Karpas-422 (cell line): ENCODE measurements around the gene SCAF1. TPM values are rescaled to one million over a fixed set of nuclear protein-coding genes. Genes with fewer than 3 reads are reported as not detected.

Experiments used
- DNase-seq: peaks from one replicate; pipeline ENCODE4 v3.0.0-alpha.2; 2015
- H2AFZ ChIP-seq: fragments of 200-600 bp; sonication (generic); 2 replicates; pipeline ENCODE4 v1.6.1; 2014; ENCODE audit warnings: antibody characterized with exemption, low read length, mixed read lengths
- H3K27ac ChIP-seq: fragments of 200-600 bp; sonication (generic); 2 replicates; pipeline ENCODE4 v1.5.1; 2014; ENCODE audit warnings: mild to moderate bottlenecking, low read length, moderate library complexity
- H3K27me3 ChIP-seq: fragments of 200-600 bp; sonication (generic); 2 replicates; pipeline ENCODE4 v1.6.1; 2014; ENCODE audit warnings: low read length, mixed read lengths
- H3K36me3 ChIP-seq: fragments of 200-600 bp; sonication (generic); 2 replicates; pipeline ENCODE4 v1.6.1; 2014; ENCODE audit warnings: low read length, mixed read lengths; ENCODE audit not compliant: insufficient read depth
- H3K4me1 ChIP-seq: fragments of 200-600 bp; sonication (generic); 2 replicates; pipeline ENCODE4 v1.6.1; 2014; ENCODE audit warnings: mild to moderate bottlenecking, low read length, mixed read lengths
- H3K4me2 ChIP-seq: fragments of 200-600 bp; sonication (generic); 2 replicates; pipeline ENCODE4 v1.6.1; 2014; ENCODE audit warnings: low read length, low read depth, mild to moderate bottlenecking; ENCODE audit not compliant: poor library complexity, severe bottlenecking
- H3K4me3 ChIP-seq: fragments of 200-600 bp; sonication (generic); 2 replicates; pipeline ENCODE4 v1.5.1; 2014; ENCODE audit warnings: mild to moderate bottlenecking, antibody characterized with exemption, low read length, mixed read lengths
- H3K79me2 ChIP-seq: fragments of 200-600 bp; sonication (generic); 2 replicates; pipeline ENCODE4 v1.6.1; 2014; ENCODE audit warnings: mild to moderate bottlenecking, low read length, mixed read lengths
- H3K9ac ChIP-seq: fragments of 200-600 bp; sonication (generic); 2 replicates; pipeline ENCODE4 v1.6.0; 2014; ENCODE audit warnings: low read length
- H3K9me2 ChIP-seq: fragments of 200-600 bp; sonication (generic), shearing (Covaris generic); replicated peaks from 2 replicates; pipeline ENCODE4 v1.6.0; 2014; ENCODE audit warnings: mild to moderate bottlenecking, low read length, moderate library complexity; ENCODE audit not compliant: insufficient read depth
- H3K9me3 ChIP-seq: fragments of 300-700, 200-600 bp; sonication (generic); 2 replicates; pipeline ENCODE4 v1.6.1; 2014; ENCODE audit warnings: low read length, mixed read lengths
- H4K20me1 ChIP-seq: fragments of 200-600 bp; sonication (generic); 2 replicates; pipeline ENCODE4 v1.6.1; 2014; ENCODE audit warnings: mild to moderate bottlenecking, antibody characterized with exemption, low read length, low read depth; ENCODE audit not compliant: insufficient read depth
- total RNA-seq: library from RNA; depleted of rRNA; stranded (reverse); fragments of >200 nt; shearing (Covaris generic); gene quantifications from 2 replicates; pipeline ENCODE4 v1.2.3, GENCODE V29; 2014; ENCODE audit warnings: low replicate concordance

The SCAF1 gene
- total RNA-seq, 1 experiment from 2014 or later: 8.3 TPM

DNA sequence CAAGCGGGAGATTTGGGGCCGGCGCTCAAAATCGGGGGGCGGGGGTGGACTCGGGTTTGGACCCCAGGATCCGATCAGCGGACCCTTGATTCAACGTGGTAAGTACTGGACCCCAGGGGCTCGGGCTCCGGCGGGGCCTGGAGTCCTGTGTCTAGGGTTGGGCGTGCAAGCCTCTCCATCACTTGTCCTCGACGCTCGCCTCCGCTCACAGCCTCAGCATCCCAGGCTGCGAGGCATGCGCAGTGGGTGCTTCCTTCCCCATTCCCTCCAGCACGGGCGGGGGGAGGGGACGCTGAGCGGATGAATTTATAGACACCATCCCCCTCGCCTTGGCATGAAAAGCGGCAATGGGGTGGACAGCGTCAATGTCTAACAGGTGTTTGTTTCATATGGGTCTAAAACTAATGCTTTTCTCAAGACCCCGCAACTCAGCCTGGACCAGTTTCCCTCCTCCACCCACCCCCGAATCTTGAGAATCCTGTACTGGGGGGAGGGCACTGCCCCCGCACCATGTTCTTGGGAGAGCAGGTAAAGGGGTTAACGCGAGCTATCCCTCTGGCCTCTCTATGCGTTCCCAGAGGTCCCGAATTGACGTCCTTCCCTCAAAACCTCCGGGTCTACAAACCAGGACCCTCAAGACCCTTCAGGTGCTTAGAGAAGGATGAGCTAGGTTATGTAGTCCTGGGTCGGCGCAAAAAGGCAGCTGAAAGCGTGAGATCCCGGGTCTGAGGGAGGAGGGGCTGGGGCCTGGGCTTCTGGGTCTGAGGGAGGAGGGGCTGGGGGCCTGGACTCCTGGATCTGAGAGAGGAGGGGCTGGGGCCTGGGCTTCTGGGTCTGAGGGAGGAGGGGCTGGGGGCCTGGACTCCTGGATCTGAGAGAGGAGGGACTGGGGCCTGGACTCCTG, 49.5 kb downstream of the SCAF1 start:
- H3K9me2 ChIP-seq: no peaks in the 10 kb centered on the region
- H3K4me1 ChIP-seq: no peaks in the 10 kb centered on the region
- H3K4me3 ChIP-seq: no peak overlapping the region
- no peak overlapping the region for H3K9ac ChIP-seq
- H3K79me2 ChIP-seq: no peaks in the 10 kb centered on the region
- H3K4me2 ChIP-seq: no peak overlapping the region
- no peak overlapping the region for H3K27ac ChIP-seq
- H3K36me3 ChIP-seq: no peaks in the 10 kb centered on the region; the same call in 1 of the 2 replicates
- H4K20me1 ChIP-seq: no peaks in the 10 kb centered on the region
- DNase-seq: peak; percentile 54
- no peaks in the 10 kb centered on the region for H3K9me3 ChIP-seq
- H2AFZ ChIP-seq: no peak overlapping the region
- H3K27me3 ChIP-seq: no peaks in the 10 kb centered on the region

DNA sequence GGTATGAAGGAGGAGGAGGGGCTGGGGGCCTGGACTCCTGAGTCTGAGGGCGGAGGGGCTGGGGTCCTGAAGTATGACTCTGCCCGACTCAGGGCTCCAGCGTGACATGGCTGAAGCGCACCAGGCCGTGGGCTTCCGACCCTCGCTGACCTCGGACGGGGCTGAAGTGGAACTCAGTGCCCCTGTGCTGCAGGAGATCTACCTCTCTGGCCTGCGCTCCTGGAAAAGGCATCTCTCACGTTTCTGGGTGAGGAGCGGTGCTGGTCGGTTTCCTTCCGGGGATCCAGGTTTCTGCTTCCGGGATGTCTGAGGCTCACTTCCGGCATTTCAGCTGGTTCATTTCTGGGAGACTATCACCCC, 50.1 kb downstream of the SCAF1 start:
- H3K4me1 ChIP-seq: no peaks in the 10 kb centered on the region
- no peaks in the 10 kb centered on the region for H4K20me1 ChIP-seq
- no peaks in the 10 kb centered on the region for H3K27me3 ChIP-seq
- DNase-seq: peak; percentile 71
- no peaks in the 10 kb centered on the region; the same call in 1 of the 2 replicates for H3K36me3 ChIP-seq
- H3K9me3 ChIP-seq: no peaks in the 10 kb centered on the region
- no peaks in the 10 kb centered on the region for H3K79me2 ChIP-seq
- no peak overlapping the region for H3K9ac ChIP-seq
- no peak overlapping the region for H3K4me3 ChIP-seq
- no peak overlapping the region for H2AFZ ChIP-seq
- H3K9me2 ChIP-seq: no peaks in the 10 kb centered on the region
- no peak overlapping the region for H3K4me2 ChIP-seq
- no peak overlapping the region for H3K27ac ChIP-seq

DNA sequence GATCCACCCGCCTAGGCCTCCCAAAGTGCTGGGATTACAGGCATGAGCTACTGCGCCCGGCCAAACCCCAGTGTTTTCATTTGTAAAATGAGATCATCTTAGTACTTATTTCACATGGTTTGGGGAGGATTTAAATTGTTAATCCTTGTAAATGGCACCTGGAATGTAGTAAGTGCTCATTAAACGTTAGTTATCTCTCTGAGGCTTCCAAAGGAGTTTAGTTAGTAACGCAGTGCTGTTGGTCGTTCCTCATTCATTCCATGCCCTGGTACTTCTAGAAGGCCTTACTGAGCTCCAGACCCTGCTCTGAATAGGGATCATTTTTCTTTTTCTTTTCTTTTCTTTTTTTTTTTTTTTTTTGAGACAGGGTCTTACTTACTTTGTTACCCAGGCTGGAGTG, 54.1 kb downstream of the SCAF1 start:
- Histone ChIP-seq H3K27ac (no peak overlapping the region), H3K36me3 (no peaks in the 10 kb centered on the region), H3K4me1 (no peaks in the 10 kb centered on the region), H3K4me2 (no peak overlapping the region), H2AFZ (no peak overlapping the region), H3K79me2 (no peaks in the 10 kb centered on the region), H3K4me3 (no peak overlapping the region), H3K9ac (no peak overlapping the region), H3K9me2 (no peaks in the 10 kb centered on the region), H4K20me1 (no peaks in the 10 kb centered on the region), H3K27me3 (no peaks in the 10 kb centered on the region), H3K9me3 (no peaks in the 10 kb centered on the region)
- DNase-seq: no peak

DNA sequence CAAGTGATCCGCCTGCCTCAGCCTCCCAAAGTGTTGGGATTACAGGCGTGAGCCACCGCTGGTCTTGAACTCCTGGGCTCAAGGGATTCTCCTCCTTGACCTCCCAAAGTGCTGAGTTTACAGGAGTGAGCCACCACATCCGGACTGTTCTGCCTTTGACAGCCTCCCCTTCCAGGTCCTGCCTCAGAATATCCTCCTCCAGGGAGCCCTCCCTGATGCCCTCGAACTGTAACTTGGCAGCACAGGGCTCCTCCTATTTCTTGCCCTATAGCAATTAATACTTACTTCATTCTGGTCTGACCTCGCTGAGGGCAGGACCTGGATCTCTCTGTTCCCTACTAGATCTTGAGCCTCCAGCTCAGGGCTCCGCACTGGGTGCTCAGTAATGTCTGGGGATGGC, 54.9 kb downstream of the SCAF1 start:
- H3K79me2 ChIP-seq: no peaks in the 10 kb centered on the region
- no peaks in the 10 kb centered on the region for H3K4me1 ChIP-seq
- H3K36me3 ChIP-seq: no peaks in the 10 kb centered on the region
- DNase-seq: no peak
- H2AFZ ChIP-seq: no peak overlapping the region
- no peak overlapping the region for H3K4me3 ChIP-seq
- H3K9me3 ChIP-seq: no peaks in the 10 kb centered on the region
- no peak overlapping the region for H3K4me2 ChIP-seq
- H3K27ac ChIP-seq: no peak overlapping the region
- no peaks in the 10 kb centered on the region for H4K20me1 ChIP-seq
- no peaks in the 10 kb centered on the region for H3K9me2 ChIP-seq
- H3K27me3 ChIP-seq: no peaks in the 10 kb centered on the region
- no peak overlapping the region for H3K9ac ChIP-seq

DNA sequence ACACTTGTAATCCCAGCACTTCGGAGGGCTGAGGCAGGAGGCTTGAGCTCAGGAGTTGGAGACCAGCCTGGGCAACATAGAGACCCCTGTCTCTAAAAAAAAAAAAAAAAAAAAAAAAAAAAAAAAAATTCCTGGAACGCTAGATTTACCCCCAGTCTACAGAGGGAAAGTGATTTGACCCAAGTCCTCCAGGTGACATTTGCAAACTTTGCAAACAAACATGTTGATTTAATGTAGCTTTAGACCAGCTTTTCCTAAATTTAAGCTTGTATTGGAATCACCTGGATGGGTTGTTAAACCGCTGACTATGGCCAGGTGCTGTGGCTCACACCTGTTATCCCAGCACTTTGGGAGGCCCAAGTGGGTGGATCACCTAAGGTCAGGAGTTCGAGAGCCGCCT, 57.4 kb downstream of the SCAF1 start:
- H3K4me3 ChIP-seq: no peak overlapping the region
- H3K9me2 ChIP-seq: no peaks in the 10 kb centered on the region
- H4K20me1 ChIP-seq: no peaks in the 10 kb centered on the region
- H3K27ac ChIP-seq: no peak overlapping the region
- H3K9me3 ChIP-seq: no peaks in the 10 kb centered on the region
- H3K4me2 ChIP-seq: no peak overlapping the region
- no peak overlapping the region for H2AFZ ChIP-seq
- DNase-seq: no peak
- no peaks in the 10 kb centered on the region for H3K36me3 ChIP-seq
- H3K27me3 ChIP-seq: no peaks in the 10 kb centered on the region
- H3K9ac ChIP-seq: no peak overlapping the region
- H3K79me2 ChIP-seq: no peaks in the 10 kb centered on the region
- no peaks in the 10 kb centered on the region for H3K4me1 ChIP-seq

DNA sequence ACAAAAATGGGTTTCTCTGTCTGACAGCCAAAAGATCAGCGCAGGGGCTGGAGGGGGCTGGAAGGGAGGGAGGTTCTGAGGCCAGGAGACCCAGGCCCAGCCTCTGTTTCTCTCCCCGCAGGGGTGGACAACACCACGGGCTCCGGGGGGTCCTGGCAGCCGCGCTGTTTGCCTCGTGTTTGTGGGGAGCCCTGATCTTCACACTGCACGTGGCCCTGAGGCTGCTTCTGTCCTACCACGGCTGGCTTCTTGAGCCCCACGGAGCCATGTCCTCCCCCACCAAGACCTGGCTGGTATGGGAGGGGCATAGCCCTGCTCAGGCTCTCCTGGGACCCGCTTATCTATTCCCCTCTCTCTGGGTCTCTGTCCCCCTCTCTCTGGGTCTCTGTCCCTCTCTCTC, 58.6 kb downstream of the SCAF1 start:
- no peak for DNase-seq
- H3K36me3 ChIP-seq: no peaks in the 10 kb centered on the region
- H3K4me1 ChIP-seq: no peaks in the 10 kb centered on the region
- no peak overlapping the region for H3K4me2 ChIP-seq
- no peak overlapping the region for H3K27ac ChIP-seq
- H4K20me1 ChIP-seq: no peaks in the 10 kb centered on the region
- no peak overlapping the region for H3K4me3 ChIP-seq
- H3K9me2 ChIP-seq: no peaks in the 10 kb centered on the region
- no peak overlapping the region for H3K9ac ChIP-seq
- no peaks in the 10 kb centered on the region for H3K9me3 ChIP-seq
- no peaks in the 10 kb centered on the region for H3K79me2 ChIP-seq
- no peak overlapping the region for H2AFZ ChIP-seq
- no peaks in the 10 kb centered on the region for H3K27me3 ChIP-seq

DNA sequence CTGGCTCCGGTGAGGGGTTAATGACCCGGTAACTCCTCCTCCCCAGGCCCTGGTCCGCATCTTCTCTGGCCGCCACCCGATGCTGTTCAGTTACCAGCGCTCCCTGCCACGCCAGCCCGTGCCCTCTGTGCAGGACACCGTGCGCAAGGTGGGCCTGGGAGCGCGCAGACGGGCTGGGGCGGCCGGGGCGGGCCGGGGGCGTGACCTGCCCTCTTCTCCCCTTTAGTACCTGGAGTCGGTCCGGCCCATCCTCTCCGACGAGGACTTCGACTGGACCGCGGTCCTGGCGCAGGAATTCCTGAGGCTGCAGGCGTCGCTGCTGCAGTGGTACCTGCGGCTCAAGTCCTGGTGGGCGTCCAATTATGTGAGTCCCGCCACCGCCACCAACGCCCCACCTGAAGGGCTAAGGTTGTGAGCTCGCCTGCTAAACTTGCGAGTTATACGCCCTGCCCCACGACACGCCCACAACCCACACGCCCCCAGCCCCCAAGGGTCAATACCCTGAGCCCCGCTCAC, 59.3 kb downstream of the SCAF1 start:
- H3K9me2 ChIP-seq: no peaks in the 10 kb centered on the region
- no peak overlapping the region for H3K4me3 ChIP-seq
- no peaks in the 10 kb centered on the region for H3K79me2 ChIP-seq
- H3K4me2 ChIP-seq: no peak overlapping the region
- no peaks in the 10 kb centered on the region for H3K9me3 ChIP-seq
- H3K4me1 ChIP-seq: no peaks in the 10 kb centered on the region
- H4K20me1 ChIP-seq: no peaks in the 10 kb centered on the region
- H3K27ac ChIP-seq: no peak overlapping the region
- no peaks in the 10 kb centered on the region for H3K27me3 ChIP-seq
- no peaks in the 10 kb centered on the region for H3K36me3 ChIP-seq
- no peak overlapping the region for H2AFZ ChIP-seq
- H3K9ac ChIP-seq: no peak overlapping the region
- DNase-seq: peak; percentile 53

DNA sequence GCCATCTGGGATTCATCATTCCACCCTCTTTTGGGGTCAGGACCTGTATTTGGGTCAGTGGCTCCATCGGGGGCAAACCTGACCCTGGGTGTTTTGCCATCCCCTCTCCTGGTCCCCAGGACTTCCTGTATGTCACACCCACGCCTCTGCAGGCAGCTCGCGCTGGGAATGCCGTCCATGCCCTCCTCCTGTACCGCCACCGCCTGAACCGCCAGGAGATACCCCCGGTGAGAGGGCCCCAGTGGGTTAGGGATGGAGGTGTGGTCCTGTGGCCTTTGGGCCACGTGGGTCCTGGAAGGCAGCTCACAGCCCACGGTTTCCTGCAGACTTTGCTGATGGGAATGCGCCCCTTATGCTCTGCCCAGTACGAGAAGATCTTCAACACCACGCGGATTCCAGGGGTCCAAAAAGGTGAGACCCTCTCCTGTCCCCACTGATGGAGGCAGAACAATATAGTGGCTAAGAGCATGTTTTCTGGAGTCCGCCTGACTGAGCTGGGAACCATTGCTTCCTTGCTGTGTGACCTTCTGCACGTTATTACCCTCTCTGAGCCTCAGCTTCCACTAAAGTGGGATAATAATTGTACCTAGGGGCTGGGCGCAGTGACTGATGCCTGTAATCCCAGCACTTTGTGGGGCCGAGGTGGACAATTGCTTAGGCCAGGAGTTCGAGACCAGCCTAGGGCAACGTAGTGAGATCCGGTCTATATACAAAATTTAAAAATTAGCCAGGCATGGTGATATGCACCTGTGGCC, 63.1 kb downstream of the SCAF1 start:
- no peaks in the 10 kb centered on the region for H3K79me2 ChIP-seq

More for the DNA sequence above, 63.1 kb downstream of the SCAF1 start:
- Histone ChIP-seq H3K9me3 (no peaks in the 10 kb centered on the region), H3K4me1 (no peaks in the 10 kb centered on the region), H3K27ac (no peak overlapping the region), H2AFZ (no peak overlapping the region), H4K20me1 (no peaks in the 10 kb centered on the region), H3K27me3 (no peaks in the 10 kb centered on the region), H3K9me2 (no peaks in the 10 kb centered on the region), H3K9ac (no peak overlapping the region), H3K36me3 (no peaks in the 10 kb centered on the region), H3K4me3 (no peak overlapping the region), H3K4me2 (no peak overlapping the region)
- no peak for DNase-seq
